ENCODE results near the gene FIGN. TPM values are rescaled to one million over a fixed set of nuclear protein-coding genes. Genes with fewer than 3 reads are reported as not detected.

The FIGN gene
- total RNA-seq, 1 donor from 2014 or later: 16.6 TPM

DNA sequence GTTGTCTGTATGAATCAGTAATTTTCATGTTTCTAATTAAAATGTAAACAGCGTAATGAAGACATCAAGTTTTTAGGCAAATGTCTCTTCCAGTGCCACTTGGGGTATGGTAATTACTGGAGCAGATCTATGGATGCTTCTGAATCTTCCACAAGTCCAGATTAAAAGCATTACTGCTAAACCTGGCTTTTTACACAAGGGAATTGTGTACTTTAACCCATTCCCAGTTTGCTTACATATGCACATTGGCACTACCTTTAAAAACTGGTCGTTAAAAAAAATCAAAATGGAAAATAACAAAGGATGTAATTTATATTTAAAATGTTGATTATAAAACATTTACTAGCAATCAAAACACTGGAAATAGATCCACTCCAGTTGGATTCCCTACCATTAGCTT lies 19.7 kb downstream of the FIGN start:
- ATAC-seq (no peak), DNase-seq (no peak)
- intact Hi-C loops (cut with micrococcal nuclease): no loop called here

DNA sequence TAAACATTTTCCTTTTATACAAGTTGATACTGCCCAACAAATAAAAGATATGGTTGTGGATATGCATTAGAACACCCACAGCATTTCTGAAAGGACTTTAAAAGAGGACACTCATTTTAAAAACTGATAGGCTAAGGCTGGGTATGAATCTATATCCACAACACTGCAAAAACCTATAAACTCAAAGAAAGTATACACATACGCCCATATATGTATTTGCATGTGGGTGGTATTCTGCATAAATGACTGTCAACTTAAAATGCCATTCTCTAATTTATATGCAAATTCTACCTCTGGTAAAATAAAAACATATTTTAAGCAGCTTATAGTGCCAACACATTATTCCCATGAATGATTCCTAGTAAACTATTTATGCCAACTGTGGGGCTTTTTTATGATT lies 20.1 kb downstream of the FIGN start:
- ATAC-seq: no peak
- intact Hi-C loops (cut with micrococcal nuclease): no loop called here
- DNase-seq: no peak

DNA sequence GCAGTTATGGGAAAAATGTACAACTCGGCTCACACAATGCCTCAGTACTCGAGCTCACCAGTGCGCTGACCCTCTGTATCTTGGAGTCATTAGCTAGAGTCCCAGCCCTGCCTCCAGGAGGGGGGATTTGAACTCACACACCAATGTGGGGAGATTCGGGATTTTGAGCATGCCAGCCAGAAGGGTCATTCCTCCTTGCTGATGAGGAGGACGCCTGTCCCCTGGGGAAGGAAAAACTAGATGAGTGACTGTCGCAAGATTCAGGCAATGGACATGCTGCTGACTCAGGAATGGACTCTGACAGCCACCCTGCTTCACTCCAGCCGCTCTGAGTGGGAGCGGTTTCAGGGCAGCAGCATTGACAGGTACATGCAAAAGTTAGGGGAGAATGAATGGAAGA lies 20.6 kb downstream of the FIGN start:
- ATAC-seq (no peak), DNase-seq (no peak)
- intact Hi-C loops (cut with micrococcal nuclease): no loop called here

DNA sequence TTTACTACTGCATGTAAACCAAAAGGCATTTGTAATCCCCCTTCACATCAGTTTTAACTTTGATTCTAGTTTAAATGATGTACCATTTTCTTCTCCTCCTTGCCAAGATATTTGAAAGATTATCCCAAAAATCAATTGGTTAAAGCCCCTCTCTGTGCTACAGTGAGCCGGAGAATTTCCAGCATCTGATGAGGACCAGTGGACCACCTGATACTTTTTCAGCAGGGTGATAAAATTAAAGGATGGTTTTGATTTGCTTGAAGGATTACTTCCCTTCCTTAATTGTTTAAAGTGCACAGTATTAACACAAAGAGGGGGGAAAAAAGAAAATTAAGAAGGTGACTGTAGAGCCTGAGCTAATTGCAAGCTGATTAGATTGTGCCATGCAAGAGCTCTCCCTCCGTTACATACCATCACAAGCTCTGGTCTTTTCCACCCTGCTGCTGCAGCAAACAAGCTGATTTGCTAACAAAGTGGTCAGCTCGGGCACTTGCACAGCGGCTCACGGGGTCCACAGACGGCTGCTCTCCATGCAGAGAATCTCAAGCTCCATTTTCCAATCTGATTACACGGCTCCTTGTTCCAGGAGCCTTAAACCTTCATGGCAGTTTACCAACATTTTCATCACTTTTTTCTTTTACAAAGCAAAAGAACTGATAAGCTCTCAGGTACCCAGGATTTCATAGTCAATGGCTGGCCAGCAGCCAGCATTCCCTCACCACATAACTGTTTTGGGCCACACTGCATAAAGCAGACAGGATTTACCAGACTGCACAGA lies 22.1 kb downstream of the FIGN start:
- ATAC-seq (peak; percentile 19), DNase-seq (no peak)
- intact Hi-C loops (cut with micrococcal nuclease): no loop called here

DNA sequence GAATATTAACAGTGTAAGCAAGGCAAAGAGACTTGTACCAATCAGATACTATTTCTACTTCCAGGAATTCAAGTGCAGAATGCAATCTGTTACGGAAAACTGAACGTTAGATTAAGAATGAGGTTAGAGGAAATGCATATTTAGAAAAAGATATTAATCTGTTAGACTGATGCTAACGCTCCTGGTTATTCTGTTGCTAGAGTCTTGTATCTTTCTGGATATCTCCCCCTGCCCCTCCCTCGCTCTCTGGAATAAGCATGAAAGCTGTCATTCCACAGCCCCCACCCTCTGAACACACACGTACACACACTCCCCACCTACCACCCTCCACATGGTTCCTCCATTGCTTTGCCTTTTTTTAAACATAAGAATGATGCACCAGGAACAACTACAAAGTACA lies 24.1 kb downstream of the FIGN start:
- peak; percentile 14 for ATAC-seq
- intact Hi-C loops (cut with micrococcal nuclease): no loop called here
- DNase-seq: no peak

DNA sequence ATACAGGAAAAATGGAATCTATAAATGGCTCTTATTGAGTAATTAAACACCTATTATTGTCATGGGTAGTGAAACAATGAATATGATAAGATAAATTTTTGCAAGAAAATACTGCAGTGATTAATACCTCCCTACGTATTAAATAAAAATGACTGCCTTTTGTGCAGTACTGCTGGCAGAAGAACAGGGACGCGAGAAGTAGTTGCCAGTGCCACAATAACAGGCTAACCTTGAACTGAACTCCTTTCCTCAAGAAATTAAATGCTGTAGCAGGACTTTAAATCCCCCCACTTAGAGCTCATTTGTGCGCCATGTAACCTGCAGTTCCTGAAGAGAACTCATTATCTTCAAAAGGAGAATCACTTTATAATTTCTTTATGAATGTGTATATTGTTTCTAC lies 24.6 kb downstream of the FIGN start:
- ATAC-seq (peak; percentile 59), DNase-seq (no peak)
- intact Hi-C loops (cut with micrococcal nuclease): no loop called here

DNA sequence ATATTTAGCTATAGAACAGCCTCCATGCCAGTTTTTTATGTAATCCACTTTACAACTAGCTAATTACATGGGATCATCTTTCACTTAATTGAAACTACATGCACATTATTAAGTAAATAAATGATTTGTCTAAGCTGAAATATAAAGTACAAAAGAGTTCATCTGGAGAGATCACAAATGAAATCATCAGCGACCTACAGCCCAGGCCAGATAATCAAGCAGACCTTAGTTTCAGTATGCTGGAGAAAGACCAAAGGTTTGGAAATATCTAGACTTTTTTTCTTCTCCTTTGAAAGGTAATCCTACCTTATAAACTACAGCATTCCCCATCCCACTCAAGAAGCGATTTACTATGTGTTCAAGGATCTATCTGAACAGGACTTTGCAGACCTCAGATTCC lies 26.5 kb downstream of the FIGN start:
- no peak for ATAC-seq
- DNase-seq: no peak
- intact Hi-C loops (cut with micrococcal nuclease): no loop called here

DNA sequence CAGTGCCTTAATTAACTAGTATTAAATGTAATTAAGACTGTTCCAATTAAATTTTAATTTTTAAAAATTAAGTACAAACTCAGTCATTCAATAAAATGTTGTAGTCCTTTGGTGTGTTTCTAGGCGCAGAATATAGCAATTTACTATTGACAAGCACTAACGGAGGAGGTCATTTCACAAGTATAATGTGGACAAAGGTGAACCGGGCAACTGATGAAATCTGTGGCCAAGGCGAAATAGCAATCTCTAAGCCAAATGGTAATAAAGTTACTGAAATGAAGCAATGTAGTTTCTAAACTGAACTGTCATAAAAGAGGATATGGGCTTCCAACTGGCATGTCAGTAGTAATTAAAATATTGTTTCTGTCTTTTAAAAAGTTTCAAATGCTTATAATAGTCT lies 27.5 kb downstream of the FIGN start:
- DNase-seq (no peak), ATAC-seq (no peak)
- intact Hi-C loops (cut with micrococcal nuclease): no loop called here

DNA sequence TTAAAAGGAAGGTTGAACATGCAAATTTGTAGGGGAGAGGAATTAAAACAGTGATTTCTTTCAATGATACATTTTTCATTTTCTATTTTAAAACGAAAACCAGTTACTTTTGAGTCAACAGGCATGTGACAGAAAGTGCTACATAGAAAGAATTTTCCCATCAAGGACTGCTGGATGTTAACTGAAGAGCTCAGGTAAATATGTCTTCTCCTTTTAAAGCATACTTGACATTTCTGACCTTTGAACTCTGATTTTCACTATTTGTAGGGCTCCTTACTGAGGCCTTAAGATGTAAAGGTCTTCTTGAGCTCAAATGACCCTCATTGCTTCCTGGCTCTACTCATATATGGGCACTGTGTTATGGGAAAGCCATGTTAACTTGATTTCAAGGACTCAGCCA lies 32.4 kb downstream of the FIGN start:
- ATAC-seq (no peak), DNase-seq (no peak)
- intact Hi-C loops (cut with micrococcal nuclease): no loop called here

DNA sequence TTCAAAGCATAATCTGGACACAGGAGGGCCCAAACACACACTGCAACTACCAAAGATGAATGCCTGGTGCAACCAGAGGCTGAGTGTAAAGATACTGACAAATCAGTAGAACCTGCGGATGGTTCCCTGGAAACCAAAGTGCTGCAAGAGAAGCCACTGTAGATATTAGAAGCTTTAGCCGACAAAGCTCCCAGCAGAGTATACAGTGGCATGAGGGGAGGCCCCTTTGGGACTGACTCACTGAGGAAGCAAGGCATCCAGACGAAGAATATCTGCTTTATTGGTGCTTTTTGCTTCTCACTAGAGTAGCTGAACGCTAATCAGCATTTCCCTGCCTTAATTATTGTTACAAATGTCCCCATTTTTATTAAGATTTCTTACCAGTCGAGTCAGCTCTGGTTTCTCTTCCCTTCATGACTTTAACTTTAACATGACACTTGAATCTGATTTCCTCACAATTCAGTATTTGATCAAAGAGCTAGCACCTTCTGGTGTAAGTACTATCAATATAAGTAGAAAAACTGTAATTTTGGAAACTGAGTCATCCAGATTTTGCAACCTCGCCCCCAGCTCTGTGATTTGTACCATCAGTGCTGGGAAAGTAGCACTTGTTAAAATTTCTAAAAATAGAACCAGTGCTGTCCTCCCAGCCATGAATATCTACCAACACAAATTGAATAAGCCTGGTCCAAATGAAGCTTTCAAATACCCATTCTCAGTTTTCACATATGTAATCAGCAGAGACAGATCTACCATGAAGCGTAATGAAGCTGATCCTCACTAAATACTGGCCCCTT lies 34.2 kb downstream of the FIGN start:
- peak; percentile 55 for ATAC-seq
- intact Hi-C loops (cut with micrococcal nuclease): no loop called here
- DNase-seq: no peak

DNA sequence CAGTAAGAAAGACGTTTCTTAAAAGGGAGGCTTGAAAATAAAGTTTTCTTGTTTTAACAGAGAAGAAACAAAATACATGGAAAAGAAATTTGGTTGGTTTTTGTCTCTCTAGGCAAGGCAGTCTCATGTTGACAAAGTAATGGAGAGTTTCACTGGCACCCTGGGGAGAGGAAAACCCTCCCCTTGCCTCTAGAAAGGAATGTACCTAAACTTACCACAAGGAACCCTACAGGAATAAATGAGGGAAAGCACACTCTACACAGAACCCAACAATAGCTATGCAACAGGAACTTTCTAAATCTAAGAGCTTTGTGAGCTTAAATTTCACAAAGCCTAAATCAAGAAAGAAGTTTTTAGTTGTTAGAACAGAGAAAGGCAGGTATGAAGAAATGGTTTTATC lies 37.0 kb downstream of the FIGN start:
- ATAC-seq (peak; percentile 80), DNase-seq (no peak)
- intact Hi-C loops (cut with micrococcal nuclease): no loop called here

DNA sequence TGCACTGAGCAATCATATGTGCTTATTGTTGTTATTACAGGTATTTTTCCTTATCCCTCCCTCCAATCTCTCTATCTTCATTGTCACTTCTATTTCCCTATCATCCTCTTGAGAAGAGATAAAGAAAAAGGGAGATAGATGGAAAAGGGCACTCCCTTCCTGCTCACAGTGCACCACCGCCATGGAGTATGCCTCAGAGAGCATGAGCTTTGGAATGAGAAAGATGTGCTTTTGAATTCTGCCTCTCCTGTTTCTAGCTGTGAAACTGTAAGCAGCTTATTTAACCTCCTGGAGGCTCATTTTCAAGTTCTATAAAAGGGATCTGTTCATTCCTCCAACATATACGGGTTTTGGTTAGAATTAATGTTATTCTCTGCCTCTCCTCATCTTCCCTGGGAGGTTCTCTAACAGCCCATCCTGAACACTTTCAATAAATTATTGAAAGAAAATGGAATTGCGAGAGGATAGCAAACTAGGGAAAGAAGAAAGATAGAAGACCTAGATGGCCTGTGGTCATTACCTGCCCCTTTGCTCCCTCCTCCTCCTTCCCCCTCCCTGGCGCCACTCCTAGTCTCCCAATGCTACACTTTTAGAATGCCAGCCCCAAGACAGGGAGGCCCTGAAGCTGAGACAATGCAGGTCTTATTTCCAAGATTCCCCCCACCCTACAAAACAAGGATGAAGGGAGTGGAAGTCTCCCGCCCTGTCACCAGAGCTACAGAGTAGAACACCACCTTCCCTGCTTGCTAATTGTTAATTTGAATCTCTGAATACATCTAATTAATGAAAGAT lies 37.8 kb downstream of the FIGN start:
- DNase-seq (no peak), ATAC-seq (peak; percentile 55)
- intact Hi-C loops (cut with micrococcal nuclease): no loop called here

DNA sequence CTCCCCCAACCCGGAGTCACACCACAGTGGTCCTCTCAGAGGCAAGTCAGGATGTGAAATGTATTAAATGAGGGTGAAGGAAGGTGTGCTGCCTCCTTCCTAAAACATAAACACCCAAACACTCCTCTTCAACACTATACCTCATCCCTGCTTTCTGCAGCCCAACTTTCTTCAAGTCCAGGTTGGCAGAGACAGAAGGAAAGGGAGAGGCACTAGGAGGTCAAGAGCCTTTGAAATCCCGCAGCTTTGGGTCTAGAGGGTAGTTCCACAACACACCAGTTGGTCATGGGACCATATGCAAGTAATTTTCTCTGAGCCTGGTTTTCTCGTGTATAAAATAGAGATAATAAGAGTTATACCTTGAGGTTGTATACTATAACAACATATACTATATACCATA lies 38.4 kb downstream of the FIGN start:
- intact Hi-C loops (cut with micrococcal nuclease): no loop called here
- DNase-seq: no peak
- ATAC-seq: no peak

DNA sequence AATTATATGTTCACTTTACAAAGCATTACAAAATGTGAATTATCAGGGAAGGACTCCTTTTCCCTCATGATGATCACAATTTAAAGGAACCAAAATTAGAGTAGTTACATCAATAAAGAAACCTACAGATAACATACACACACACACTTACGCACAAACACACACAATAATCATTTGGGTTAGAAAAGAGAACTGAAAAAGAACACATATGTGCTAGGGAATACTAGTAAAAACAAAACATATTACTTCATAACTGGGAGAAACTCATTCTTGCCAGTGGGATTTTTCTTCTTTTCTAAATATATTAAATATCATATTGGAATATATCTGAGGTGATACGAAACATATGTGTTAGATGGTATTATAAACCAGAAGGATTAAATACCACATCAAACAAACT lies 42.3 kb downstream of the FIGN start:
- intact Hi-C loops (cut with micrococcal nuclease): no loop called here
- ATAC-seq (no peak), DNase-seq (no peak)

DNA sequence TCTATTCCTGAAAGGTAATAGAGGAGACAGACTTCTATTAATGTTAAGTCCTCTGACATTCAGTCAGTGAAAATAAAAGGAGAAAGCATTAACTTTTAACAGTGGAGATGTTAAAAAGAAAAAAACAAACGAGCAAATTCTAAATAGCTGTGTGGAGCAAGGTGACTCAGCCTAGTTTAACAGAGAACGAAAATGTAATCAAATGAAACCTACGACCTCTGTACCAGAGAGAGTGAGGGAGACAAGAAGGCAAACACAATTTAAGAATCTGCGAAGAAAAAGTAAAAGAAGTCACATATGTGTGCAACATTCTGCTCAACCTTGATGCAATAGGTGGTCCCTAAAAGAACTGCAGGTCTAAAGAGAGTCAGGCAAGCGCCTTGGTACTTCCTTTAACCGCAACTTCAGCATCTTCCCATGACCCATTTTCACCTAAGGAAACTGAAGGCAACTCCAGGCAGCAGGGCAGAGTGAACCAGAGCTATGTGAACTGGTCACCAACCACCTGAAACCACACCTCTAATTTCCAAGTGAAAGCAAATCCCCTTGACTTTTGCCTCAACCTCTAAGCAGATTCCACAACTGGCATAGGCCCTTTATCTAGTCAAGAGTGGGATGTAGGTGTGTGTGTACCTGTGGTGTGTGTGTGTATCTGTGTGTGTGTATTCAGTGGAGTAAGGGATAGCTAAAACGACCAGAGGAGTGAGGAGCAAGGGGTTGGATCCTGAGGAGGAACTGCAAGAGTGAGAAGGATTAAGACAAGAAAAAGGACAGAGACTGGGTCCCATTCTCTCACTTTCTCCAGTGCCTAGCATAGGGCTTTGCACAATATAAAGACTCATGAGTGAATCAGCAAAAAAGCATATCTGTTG lies 43.0 kb downstream of the FIGN start:
- DNase-seq: no peak
- intact Hi-C loops (cut with micrococcal nuclease): no loop called here
- no peak for ATAC-seq

DNA sequence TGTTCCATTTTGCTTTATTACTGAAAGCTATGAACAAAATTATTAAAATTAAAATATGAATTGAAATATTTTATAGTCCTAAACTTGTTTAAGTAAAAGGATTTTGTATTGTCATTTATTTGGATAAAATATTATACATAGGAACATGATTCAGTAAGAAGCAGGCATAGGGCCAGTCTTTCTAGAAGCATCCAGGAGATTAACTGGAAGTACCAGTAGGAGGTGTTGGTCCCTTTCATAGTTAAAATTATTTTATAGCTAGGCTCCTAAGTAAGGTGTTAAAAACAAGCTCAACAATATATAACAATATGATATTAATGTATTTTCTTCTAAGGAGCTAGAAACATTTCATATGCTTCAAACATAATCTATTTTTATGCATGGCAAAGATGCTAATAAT lies 43.7 kb downstream of the FIGN start:
- no peak for DNase-seq
- intact Hi-C loops (cut with micrococcal nuclease): no loop called here
- ATAC-seq: peak; percentile 28

DNA sequence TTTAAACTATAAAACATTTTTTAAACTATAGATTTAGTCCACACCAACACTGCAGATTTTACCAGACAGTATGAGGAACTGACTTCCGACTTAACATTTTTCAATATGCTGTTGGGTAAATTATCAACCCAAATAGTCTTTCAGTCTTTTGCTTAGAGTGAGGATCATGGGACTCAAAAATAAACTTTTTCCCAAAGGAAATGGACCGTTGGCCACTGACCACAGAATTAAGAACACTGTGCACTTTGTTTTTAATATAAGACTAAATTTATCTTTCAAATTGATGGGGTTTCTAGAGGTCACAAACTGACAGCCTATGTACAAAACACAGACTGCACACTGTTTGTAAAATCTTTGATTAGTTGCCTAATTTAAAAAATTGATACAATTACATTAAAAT lies 44.9 kb downstream of the FIGN start:
- ATAC-seq (peak; percentile 53), DNase-seq (no peak)
- intact Hi-C loops (cut with micrococcal nuclease): no loop called here

DNA sequence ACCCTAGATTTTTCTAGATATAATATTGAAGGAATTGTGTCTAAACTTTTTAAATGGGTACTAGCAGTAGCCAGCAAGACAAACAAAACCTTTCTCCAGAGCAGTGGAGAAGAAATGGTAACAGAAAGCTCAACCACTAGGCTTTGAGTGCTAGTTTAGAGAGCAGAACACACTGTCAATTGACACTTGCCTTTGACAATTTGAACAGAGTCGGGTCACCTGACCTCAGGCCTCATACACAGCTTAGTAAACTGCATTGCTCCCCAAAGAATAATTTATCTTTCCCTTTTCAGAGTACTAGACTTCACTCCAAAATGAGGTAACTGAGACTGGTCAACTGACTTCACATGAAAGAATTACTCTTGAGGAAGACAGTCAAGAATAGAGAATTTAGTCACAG lies 48.6 kb downstream of the FIGN start:
- DNase-seq: no peak
- peak; percentile 60 for ATAC-seq
- intact Hi-C loops (cut with micrococcal nuclease): no loop called here

DNA sequence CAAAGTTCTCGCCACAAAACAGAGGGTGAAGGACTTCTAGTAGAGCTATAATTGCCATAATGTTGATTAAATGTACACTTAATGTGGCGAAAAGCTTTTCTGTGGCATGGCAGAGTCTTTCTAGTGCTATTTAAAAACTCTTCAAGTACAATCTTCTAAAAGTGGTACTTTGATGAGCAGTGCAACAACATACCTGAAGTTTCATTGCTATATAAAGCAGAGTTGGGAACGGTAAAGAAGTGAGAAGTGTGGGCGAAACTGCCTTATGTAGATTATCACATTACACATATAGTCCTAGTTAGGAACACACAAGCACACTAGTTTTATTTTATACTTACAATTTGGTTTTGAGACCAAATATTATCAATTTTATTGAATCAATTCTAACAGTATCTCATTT lies 49.5 kb downstream of the FIGN start:
- DNase-seq: no peak
- no peak for ATAC-seq
- intact Hi-C loops (cut with micrococcal nuclease): no loop called here

All from left ventricle myocardium superior (tissue), 1 donor.